22Rv1 (cell line): ENCODE data around the gene CELF4.

Source experiments
- ZFX ChIP-seq: fragments of 450-650 bp; IDR thresholded peaks from 2 replicates; pipeline ENCODE4 v1.6.1; 2017; ENCODE audit warnings: antibody characterized with exemption, borderline replicate concordance
- TF ChIP-seq, protein P1 (sequence below): fragments of 450-650 bp; IDR thresholded peaks from 2 replicates; pipeline ENCODE4 v1.5.1; 2017; ENCODE audit warnings: mild to moderate bottlenecking

DNA sequence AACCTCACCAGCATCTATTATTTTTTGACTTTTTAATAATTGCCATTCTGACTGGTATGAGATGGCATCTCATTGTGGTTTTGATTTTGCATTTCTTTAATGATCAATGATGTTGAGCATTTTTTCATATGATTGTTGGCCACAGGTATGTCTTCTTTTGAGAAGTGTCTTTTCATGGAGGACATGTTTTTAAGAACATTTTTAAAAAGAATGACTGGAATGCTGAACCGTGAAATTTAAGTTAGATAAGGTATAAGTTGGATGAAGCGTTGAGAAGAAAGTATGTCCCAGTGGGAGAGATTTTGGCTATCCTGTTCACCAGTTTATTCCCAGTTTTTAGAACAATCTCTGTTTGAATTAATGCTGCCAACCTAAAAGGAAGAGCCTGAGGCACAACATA lies 365.9 kb downstream of the CELF4 start:
- TF ChIP-seq, protein P1, sequence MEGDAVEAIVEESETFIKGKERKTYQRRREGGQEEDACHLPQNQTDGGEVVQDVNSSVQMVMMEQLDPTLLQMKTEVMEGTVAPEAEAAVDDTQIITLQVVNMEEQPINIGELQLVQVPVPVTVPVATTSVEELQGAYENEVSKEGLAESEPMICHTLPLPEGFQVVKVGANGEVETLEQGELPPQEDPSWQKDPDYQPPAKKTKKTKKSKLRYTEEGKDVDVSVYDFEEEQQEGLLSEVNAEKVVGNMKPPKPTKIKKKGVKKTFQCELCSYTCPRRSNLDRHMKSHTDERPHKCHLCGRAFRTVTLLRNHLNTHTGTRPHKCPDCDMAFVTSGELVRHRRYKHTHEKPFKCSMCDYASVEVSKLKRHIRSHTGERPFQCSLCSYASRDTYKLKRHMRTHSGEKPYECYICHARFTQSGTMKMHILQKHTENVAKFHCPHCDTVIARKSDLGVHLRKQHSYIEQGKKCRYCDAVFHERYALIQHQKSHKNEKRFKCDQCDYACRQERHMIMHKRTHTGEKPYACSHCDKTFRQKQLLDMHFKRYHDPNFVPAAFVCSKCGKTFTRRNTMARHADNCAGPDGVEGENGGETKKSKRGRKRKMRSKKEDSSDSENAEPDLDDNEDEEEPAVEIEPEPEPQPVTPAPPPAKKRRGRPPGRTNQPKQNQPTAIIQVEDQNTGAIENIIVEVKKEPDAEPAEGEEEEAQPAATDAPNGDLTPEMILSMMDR: no peak
- TF ChIP-seq ZFX: no peak
